GM23248 (cell line): Measurements from ENCODE around the gene PPP6R2. TPM values are rescaled to one million over a fixed set of nuclear protein-coding genes. Genes with fewer than 3 reads are reported as not detected.

Experiments
- DNase-seq: peaks from one replicate; pipeline ENCODE4 v3.0.0-alpha.2; 2015
- H2AFZ ChIP-seq: fragments of 200-600 bp; sonication (generic); 2 replicates; pipeline ENCODE4 v1.6.1; 2016; ENCODE audit warnings: antibody characterized with exemption
- H3F3A ChIP-seq: fragments of 200-600 bp; sonication (generic); 2 replicates; pipeline ENCODE4 v1.6.1; 2016; ENCODE audit warnings: mild to moderate bottlenecking, antibody characterized with exemption, mixed run types; ENCODE audit not compliant: insufficient read depth
- H3K27ac ChIP-seq: fragments of 200-600 bp; sonication (generic); 2 replicates; pipeline ENCODE4 v1.5.1; 2016; ENCODE audit warnings: mild to moderate bottlenecking
- H3K27me3 ChIP-seq: fragments of 200-600 bp; sonication (generic); replicated peaks from 2 replicates; pipeline ENCODE4 v1.6.1; 2016; ENCODE audit warnings: mild to moderate bottlenecking; ENCODE audit not compliant: insufficient read depth
- H3K36me3 ChIP-seq: fragments of 200-600 bp; sonication (generic); 2 replicates; pipeline ENCODE4 v1.6.1; 2016; ENCODE audit warnings: low read depth, mild to moderate bottlenecking
- H3K4me1 ChIP-seq: fragments of 200-600 bp; sonication (generic); 2 replicates; pipeline ENCODE4 v1.6.1; 2016; ENCODE audit warnings: mild to moderate bottlenecking; ENCODE audit not compliant: insufficient read depth
- H3K4me2 ChIP-seq: fragments of 200-600 bp; sonication (generic); one replicate; pipeline ENCODE4 v1.6.1; 2016; ENCODE audit warnings: mild to moderate bottlenecking; ENCODE audit not compliant: unreplicated experiment
- H3K4me3 ChIP-seq: fragments of 200-600 bp; sonication (generic); 2 replicates; pipeline ENCODE4 v1.5.1; 2016; ENCODE audit warnings: mild to moderate bottlenecking
- H3K79me2 ChIP-seq: fragments of 200-600 bp; sonication (generic); 2 replicates; pipeline ENCODE4 v1.6.1; 2016; ENCODE audit warnings: mild to moderate bottlenecking; ENCODE audit not compliant: insufficient read depth
- H3K9ac ChIP-seq: fragments of 200-600 bp; sonication (generic); 2 replicates; pipeline ENCODE4 v1.6.1; 2016; ENCODE audit warnings: mild to moderate bottlenecking
- H3K9me2 ChIP-seq: fragments of 200-600 bp; sonication (generic); 2 replicates; pipeline ENCODE4 v1.6.1; 2016; ENCODE audit warnings: mixed run types, mild to moderate bottlenecking, moderate library complexity; ENCODE audit not compliant: insufficient read depth
- H3K9me3 ChIP-seq: fragments of 200-600 bp; sonication (generic); one replicate; pipeline ENCODE4 v1.6.1; 2017; ENCODE audit warnings: low read depth
- H4K20me1 ChIP-seq: fragments of 200-600 bp; sonication (generic); 2 replicates; pipeline ENCODE4 v1.6.0; 2016; ENCODE audit not compliant: insufficient read depth
- EZH2 ChIP-seq: fragments of 200-600 bp; sonication (generic); IDR thresholded peaks from 2 replicates; pipeline ENCODE4 v1.6.1; 2018; ENCODE audit warnings: antibody characterized with exemption, mild to moderate bottlenecking; ENCODE audit not compliant: insufficient read depth, poor library complexity, severe bottlenecking
- EZH2phosphoT487 ChIP-seq: fragments of 200-600 bp; sonication (generic); IDR thresholded peaks from 2 replicates; pipeline ENCODE4 v1.6.1; 2018; ENCODE audit warnings: antibody characterized with exemption, moderate library complexity, mild to moderate bottlenecking, low read depth; ENCODE audit not compliant: insufficient read depth
- WGBS, 2 experiments: methylation state at CpG; one replicate each; pipeline ENCODE4 v1.1.6; 2015 to 2017; ENCODE audit warnings: low lambda C conversion rate in 2 of 2, low coverage in 1 of 2; ENCODE audit errors: missing lambda C conversion rate in 2 of 2; 5-methylcytosine and 5-hydroxymethylcytosine counted together
- in situ Hi-C: fragments of 300-500 bp; cut with MboI; formaldehyde crosslinking; loops from 2 replicates; pipeline ENCODE4 v1.15.0; 2020
- polyA plus RNA-seq: library from polyadenylated mRNA; unstranded; fragments of >200 nt; fragmentation: Nextera tagmentation; extraction: Ambion mirVana; gene quantifications from 2 replicates; pipeline ENCODE4 v1.2.1, GENCODE V29; 2016
- total RNA-seq: library from RNA; depleted of rRNA; stranded (reverse); fragments of >200 nt; shearing (Covaris generic); gene quantifications from 2 replicates; pipeline ENCODE4 v1.2.3, GENCODE V29; 2014

PPP6R2 gene
- total and polyA plus RNA-seq, 2 experiments from 2014 or later, result 22.2 to 58.4 TPM

DNA sequence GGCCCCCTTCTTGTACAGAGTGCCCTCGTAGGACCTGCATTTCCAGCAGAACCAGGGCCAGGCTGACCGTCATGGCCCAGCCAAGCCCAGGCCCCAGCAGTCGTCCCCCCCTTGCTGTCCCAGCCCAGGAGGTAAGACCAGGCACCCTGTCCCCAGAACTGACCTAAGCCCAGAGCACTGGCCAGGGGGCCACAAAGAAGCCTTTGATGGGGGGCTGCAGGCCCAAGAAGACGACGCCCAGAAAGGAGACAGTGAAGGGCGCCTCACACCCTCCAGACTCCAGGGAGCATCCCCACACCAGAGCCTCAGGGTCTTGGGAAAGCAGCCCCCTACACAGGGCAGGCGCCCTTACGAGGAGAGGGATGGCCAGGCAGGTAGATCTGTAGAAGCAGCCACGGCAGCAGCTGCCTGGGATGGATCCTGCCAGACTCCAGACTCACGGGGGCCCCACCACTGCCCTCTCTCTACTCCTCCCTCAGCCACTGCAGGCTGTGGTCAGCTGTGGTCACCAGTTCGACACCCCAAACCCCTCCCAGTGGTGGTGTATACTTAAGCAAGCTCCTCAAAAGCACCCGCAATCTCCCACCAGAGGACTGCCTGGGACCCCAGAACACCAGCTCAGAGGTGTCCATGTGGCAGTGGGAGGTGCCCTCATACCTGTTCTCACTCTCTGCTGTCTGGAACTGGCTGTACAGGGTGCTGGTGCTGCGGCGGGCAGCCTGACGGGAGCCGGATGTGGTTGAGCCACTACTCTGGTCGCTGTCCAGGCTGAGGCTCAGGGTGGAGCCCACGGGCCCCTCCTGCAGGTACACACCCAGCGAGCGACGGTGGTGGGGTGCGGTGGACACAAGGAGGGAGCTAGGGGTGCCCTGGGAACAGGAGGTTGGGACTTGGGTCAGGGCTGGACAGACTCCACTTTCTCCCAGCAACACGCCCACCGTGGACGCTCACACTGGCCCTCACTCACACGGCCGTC, 104.7 kb downstream of the PPP6R2 start:
- WGBS, 2 experiments, result 93 to 94% methylated on average over 22 to 27 of the region's 27 CpGs
- no peaks in the 10 kb centered on the region for H3K9me3 ChIP-seq

GRCh38 chr22:50452649-50453048, 109.5 kb downstream of the PPP6R2 start:
- Histone ChIP-seq H3K27ac (no peak overlapping the region), H4K20me1 (no peaks in the 10 kb centered on the region), H3K4me3 (no peak overlapping the region), H3K4me1 (no peaks in the 10 kb centered on the region), H3K4me2 (no peak overlapping the region), H3K9me3 (no peaks in the 10 kb centered on the region), H3K27me3 (no peaks in the 10 kb centered on the region), H2AFZ (no peak overlapping the region), H3F3A (peaks cover 5% of the 10 kb centered on the region), H3K9ac (no peak overlapping the region), H3K9me2 (no peaks in the 10 kb centered on the region), H3K36me3 (peaks cover 3% of the 10 kb centered on the region; the same call in 1 of the 2 replicates), H3K79me2 (no peaks in the 10 kb centered on the region)
- DNase-seq, result no peak
- WGBS, 2 experiments, result 84 to 86% methylated on average over 5 of the region's 5 CpGs
- TF ChIP-seq EZH2phosphoT487 (no peak), EZH2 (no peak)
- in situ Hi-C loops, result no loop called here

More for the DNA sequence above, 104.7 kb downstream of the PPP6R2 start:
- Histone ChIP-seq H3F3A (peaks cover 5% of the 10 kb centered on the region), H3K27ac (no peak overlapping the region), H4K20me1 (no peaks in the 10 kb centered on the region), H3K4me1 (no peaks in the 10 kb centered on the region), H3K36me3 (0 out of 2 replicates have a peak, but pooled peaks cover 3% of the 10 kb centered on the region), H3K79me2 (no peaks in the 10 kb centered on the region), H3K27me3 (no peaks in the 10 kb centered on the region), H3K4me3 (no peak overlapping the region), H3K9me2 (no peaks in the 10 kb centered on the region), H3K9ac (no peak overlapping the region), H3K4me2 (no peak overlapping the region), H2AFZ (no peak overlapping the region)
- no peak for DNase-seq
- TF ChIP-seq EZH2 (no peak), EZH2phosphoT487 (no peak)
- in situ Hi-C loops, result no loop called here

- H3K9me2 ChIP-seq, result no peaks in the 10 kb centered on the region
- no peak overlapping the region for H3K4me2 ChIP-seq
- no peak overlapping the region for H3K27ac ChIP-seq
- H3K4me1 ChIP-seq, result no peaks in the 10 kb centered on the region
- H3K79me2 ChIP-seq, result no peaks in the 10 kb centered on the region
- no peak for TF ChIP-seq EZH2
- no peak for TF ChIP-seq EZH2phosphoT487
- no peaks in the 10 kb centered on the region for H3K9me3 ChIP-seq
- WGBS, 2 experiments, result 89 to 91% methylated on average over 21 to 27 of the region's 27 CpGs
- H4K20me1 ChIP-seq, result no peaks in the 10 kb centered on the region
- in situ Hi-C loops, result no loop called here
- no peaks in the 10 kb centered on the region for H3K27me3 ChIP-seq
- DNase-seq, result no peak
- H2AFZ ChIP-seq, result no peak overlapping the region
- H3K4me3 ChIP-seq, result no peak overlapping the region
- H3F3A ChIP-seq, result peaks cover 5% of the 10 kb centered on the region; the same call in 1 of the 2 replicates
- H3K36me3 ChIP-seq, result peaks cover 3% of the 10 kb centered on the region; the same call in 1 of the 2 replicates
- no peak overlapping the region for H3K9ac ChIP-seq
Observed at GRCh38 chr22:50454556-50455075, 111.5 kb downstream of the PPP6R2 start.

- H3K9ac ChIP-seq, result no peak overlapping the region
- no peak for TF ChIP-seq EZH2
- H4K20me1 ChIP-seq, result no peaks in the 10 kb centered on the region
- H2AFZ ChIP-seq, result no peak overlapping the region
- no peaks in the 10 kb centered on the region for H3K9me3 ChIP-seq
- H3K4me2 ChIP-seq, result no peak overlapping the region
- 91 to 97% methylated on average over 17 to 18 of the region's 18 CpGs for WGBS, 2 experiments
- no peak overlapping the region for H3K4me3 ChIP-seq
- no peaks in the 10 kb centered on the region for H3K79me2 ChIP-seq
- H3K27me3 ChIP-seq, result no peaks in the 10 kb centered on the region
- DNase-seq, result no peak
- H3K27ac ChIP-seq, result no peak overlapping the region
- H3F3A ChIP-seq, result peaks cover 5% of the 10 kb centered on the region; the same call in 1 of the 2 replicates
- in situ Hi-C loops, result no loop called here
- H3K9me2 ChIP-seq, result no peaks in the 10 kb centered on the region
- H3K4me1 ChIP-seq, result no peaks in the 10 kb centered on the region
- peaks cover 3% of the 10 kb centered on the region; the same call in 1 of the 2 replicates for H3K36me3 ChIP-seq
Observed at GRCh38 chr22:50455201-50455600, 112.1 kb downstream of the PPP6R2 start.
